ENCODE measurements around the gene MPP2.
"Not testable (repeated sequence)": the region's sequence is repeated elsewhere in the genome, so short reads cannot be mapped to it uniquely, and the experiment has no call there.

The MPP2 gene

GRCh38 chr17:43900858-43901754, 6.2 kb downstream of the MPP2 start:
- Histone ChIP-seq H3K4me1 (ENCODE audit: control insufficient read depth, insufficient read depth, low read length, unreplicated experiment) (peaks cover 13% of the 10 kb centered on the region), H3K36me3 (ENCODE audit: insufficient read depth, low read length) (no peaks in the 10 kb centered on the region), H3K4me3 (ENCODE audit: low read depth, low read length) (peak overlapping the region; percentile 78), H3K79me2 (ENCODE audit: control insufficient read depth, insufficient read depth, low read length, unreplicated experiment) (no peaks in the 10 kb centered on the region), H3K27me3 (ENCODE audit: insufficient read depth, low read length) (no peaks in the 10 kb centered on the region), H3K27ac (ENCODE audit: low read depth, low read length) (no peak overlapping the region), H2AFZ (ENCODE audit: low read length, unreplicated experiment) (peak overlapping the region; percentile 28)

- peak overlapping the region; percentile 47 for H2AFZ ChIP-seq (ENCODE audit: low read length, unreplicated experiment)
- no peaks in the 10 kb centered on the region for H3K27me3 ChIP-seq (ENCODE audit: insufficient read depth, low read length)
- H3K36me3 ChIP-seq (ENCODE audit: insufficient read depth, low read length), result no peaks in the 10 kb centered on the region
- H3K4me3 ChIP-seq (ENCODE audit: low read depth, low read length), result peak overlapping the region; percentile 78
- H3K79me2 ChIP-seq (ENCODE audit: control insufficient read depth, insufficient read depth, low read length, unreplicated experiment), result no peaks in the 10 kb centered on the region
- no peak overlapping the region for H3K27ac ChIP-seq (ENCODE audit: low read depth, low read length)
- peaks cover 8% of the 10 kb centered on the region for H3K4me1 ChIP-seq (ENCODE audit: control insufficient read depth, insufficient read depth, low read length, unreplicated experiment)
Measured at GRCh38 chr17:43900183-43900857, 7.0 kb downstream of the MPP2 start.

- Histone ChIP-seq H3K27me3 (ENCODE audit: insufficient read depth, low read length) (no peaks in the 10 kb centered on the region), H3K27ac (ENCODE audit: low read depth, low read length) (no peak overlapping the region), H3K79me2 (ENCODE audit: control insufficient read depth, insufficient read depth, low read length, unreplicated experiment) (no peaks in the 10 kb centered on the region), H3K4me1 (ENCODE audit: control insufficient read depth, insufficient read depth, low read length, unreplicated experiment) (peaks cover 8% of the 10 kb centered on the region), H3K4me3 (ENCODE audit: low read depth, low read length) (no peak overlapping the region), H3K36me3 (ENCODE audit: insufficient read depth, low read length) (no peaks in the 10 kb centered on the region), H2AFZ (ENCODE audit: low read length, unreplicated experiment) (no peak overlapping the region)
Measured at GRCh38 chr17:43898446-43898845, 8.9 kb downstream of the MPP2 start.

GRCh38 chr17:43897831-43898230, 9.5 kb downstream of the MPP2 start:
- H3K36me3 ChIP-seq (ENCODE audit: insufficient read depth, low read length), result no peaks in the 10 kb centered on the region
- H2AFZ ChIP-seq (ENCODE audit: low read length, unreplicated experiment), result no peak overlapping the region
- no peak overlapping the region for H3K4me3 ChIP-seq (ENCODE audit: low read depth, low read length)
- peaks cover 8% of the 10 kb centered on the region for H3K4me1 ChIP-seq (ENCODE audit: control insufficient read depth, insufficient read depth, low read length, unreplicated experiment)
- H3K27me3 ChIP-seq (ENCODE audit: insufficient read depth, low read length), result no peaks in the 10 kb centered on the region
- H3K79me2 ChIP-seq (ENCODE audit: control insufficient read depth, insufficient read depth, low read length, unreplicated experiment), result no peaks in the 10 kb centered on the region
- H3K27ac ChIP-seq (ENCODE audit: low read depth, low read length), result no peak overlapping the region

- H3K27ac ChIP-seq (ENCODE audit: low read depth, low read length); H3K27me3 ChIP-seq (ENCODE audit: insufficient read depth, low read length); H3K4me3 ChIP-seq (ENCODE audit: low read depth, low read length); H3K79me2 ChIP-seq (ENCODE audit: control insufficient read depth, insufficient read depth, low read length, unreplicated experiment); H2AFZ ChIP-seq (ENCODE audit: low read length, unreplicated experiment); H3K4me1 ChIP-seq (ENCODE audit: control insufficient read depth, insufficient read depth, low read length, unreplicated experiment); H3K36me3 ChIP-seq (ENCODE audit: insufficient read depth, low read length): not testable (repeated sequence)
Measured at GRCh38 chr17:43894494-43894893, 12.8 kb downstream of the MPP2 start.

GRCh38 chr17:43892647-43892952, 14.7 kb downstream of the MPP2 start:
- H2AFZ ChIP-seq (ENCODE audit: low read length, unreplicated experiment), result no peak overlapping the region
- no peak overlapping the region for H3K27ac ChIP-seq (ENCODE audit: low read depth, low read length)
- H3K4me1 ChIP-seq (ENCODE audit: control insufficient read depth, insufficient read depth, low read length, unreplicated experiment), result no peaks in the 10 kb centered on the region
- no peaks in the 10 kb centered on the region for H3K36me3 ChIP-seq (ENCODE audit: insufficient read depth, low read length)
- no peak overlapping the region for H3K4me3 ChIP-seq (ENCODE audit: low read depth, low read length)
- H3K27me3 ChIP-seq (ENCODE audit: insufficient read depth, low read length), result no peaks in the 10 kb centered on the region
- H3K79me2 ChIP-seq (ENCODE audit: control insufficient read depth, insufficient read depth, low read length, unreplicated experiment), result no peaks in the 10 kb centered on the region

GRCh38 chr17:43891851-43892646, 15.3 kb downstream of the MPP2 start:
- Histone ChIP-seq H3K36me3 (ENCODE audit: insufficient read depth, low read length) (no peaks in the 10 kb centered on the region), H3K27ac (ENCODE audit: low read depth, low read length) (no peak overlapping the region), H3K4me1 (ENCODE audit: control insufficient read depth, insufficient read depth, low read length, unreplicated experiment) (no peaks in the 10 kb centered on the region), H2AFZ (ENCODE audit: low read length, unreplicated experiment) (no peak overlapping the region), H3K79me2 (ENCODE audit: control insufficient read depth, insufficient read depth, low read length, unreplicated experiment) (no peaks in the 10 kb centered on the region), H3K4me3 (ENCODE audit: low read depth, low read length) (no peak overlapping the region), H3K27me3 (ENCODE audit: insufficient read depth, low read length) (no peaks in the 10 kb centered on the region)

- Histone ChIP-seq H3K36me3 (ENCODE audit: insufficient read depth, low read length) (no peaks in the 10 kb centered on the region), H2AFZ (ENCODE audit: low read length, unreplicated experiment) (no peak overlapping the region), H3K79me2 (ENCODE audit: control insufficient read depth, insufficient read depth, low read length, unreplicated experiment) (no peaks in the 10 kb centered on the region), H3K4me3 (ENCODE audit: low read depth, low read length) (no peak overlapping the region), H3K4me1 (ENCODE audit: control insufficient read depth, insufficient read depth, low read length, unreplicated experiment) (no peaks in the 10 kb centered on the region), H3K27ac (ENCODE audit: low read depth, low read length) (no peak overlapping the region), H3K27me3 (ENCODE audit: insufficient read depth, low read length) (no peaks in the 10 kb centered on the region)
Measured at GRCh38 chr17:43890240-43890639, 17.1 kb downstream of the MPP2 start.

GRCh38 chr17:43888548-43888947, 18.8 kb downstream of the MPP2 start:
- no peaks in the 10 kb centered on the region for H3K4me1 ChIP-seq (ENCODE audit: control insufficient read depth, insufficient read depth, low read length, unreplicated experiment)
- H2AFZ ChIP-seq (ENCODE audit: low read length, unreplicated experiment), result no peak overlapping the region
- H3K4me3 ChIP-seq (ENCODE audit: low read depth, low read length), result no peak overlapping the region
- H3K27me3 ChIP-seq (ENCODE audit: insufficient read depth, low read length), result no peaks in the 10 kb centered on the region
- no peak overlapping the region for H3K27ac ChIP-seq (ENCODE audit: low read depth, low read length)
- no peaks in the 10 kb centered on the region for H3K36me3 ChIP-seq (ENCODE audit: insufficient read depth, low read length)
- H3K79me2 ChIP-seq (ENCODE audit: control insufficient read depth, insufficient read depth, low read length, unreplicated experiment), result no peaks in the 10 kb centered on the region

GRCh38 chr17:43882761-43883415, 24.4 kb downstream of the MPP2 start:
- no peak overlapping the region for H2AFZ ChIP-seq (ENCODE audit: low read length, unreplicated experiment)
- H3K27me3 ChIP-seq (ENCODE audit: insufficient read depth, low read length), result no peaks in the 10 kb centered on the region
- no peaks in the 10 kb centered on the region for H3K36me3 ChIP-seq (ENCODE audit: insufficient read depth, low read length)
- no peak overlapping the region for H3K4me3 ChIP-seq (ENCODE audit: low read depth, low read length)
- peaks cover 4% of the 10 kb centered on the region for H3K4me1 ChIP-seq (ENCODE audit: control insufficient read depth, insufficient read depth, low read length, unreplicated experiment)
- no peak overlapping the region for H3K27ac ChIP-seq (ENCODE audit: low read depth, low read length)
- no peaks in the 10 kb centered on the region for H3K79me2 ChIP-seq (ENCODE audit: control insufficient read depth, insufficient read depth, low read length, unreplicated experiment)
